ENCODE results near the gene JUND. TPM values are rescaled to one million over a fixed set of nuclear protein-coding genes. Genes with fewer than 3 reads are reported as not detected.

JUND gene
- total and polyA plus RNA-seq, 2 of the 4 experiments (the other 2 are of a cell fraction) = 14.2 to 77.2 TPM

DNA sequence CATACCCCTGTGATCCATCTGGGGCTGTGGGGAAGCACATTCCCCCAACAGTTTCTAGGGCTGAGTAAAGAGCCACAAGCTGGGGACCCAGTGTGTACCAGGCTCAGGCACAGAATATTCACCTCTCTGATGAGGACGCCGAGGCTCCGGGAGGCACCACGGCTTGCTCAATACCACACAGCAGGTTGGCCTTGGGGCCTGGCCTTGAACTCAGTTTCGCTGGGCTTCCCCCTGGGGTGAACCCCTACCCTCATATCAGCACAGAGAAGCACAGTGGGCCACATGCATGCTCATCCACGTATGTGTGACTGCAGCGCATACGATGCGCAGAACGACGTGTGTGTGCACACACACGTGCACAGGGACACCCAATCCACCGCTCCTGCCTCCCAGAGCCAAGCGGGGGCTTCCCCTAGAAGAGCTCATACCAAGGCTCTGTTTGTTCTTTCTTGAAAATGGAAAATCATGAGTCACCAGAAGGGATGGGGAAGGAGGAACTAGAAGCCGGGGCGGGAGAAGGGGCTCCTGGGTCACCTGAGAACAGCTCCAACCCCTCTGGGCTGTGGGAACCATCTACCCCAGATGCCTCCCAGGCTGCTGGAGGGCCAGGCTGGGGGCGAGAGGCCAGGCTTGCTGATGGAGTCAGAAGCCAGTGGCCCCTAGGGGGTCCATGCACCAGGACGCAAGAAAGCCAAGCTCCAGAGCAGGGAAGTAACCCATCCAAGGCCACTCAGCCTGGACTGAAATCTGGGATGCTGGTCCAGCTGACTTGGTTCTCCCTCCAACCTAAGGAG is 50.3 kb downstream of the JUND start:
- ATAC-seq (ENCODE audit: low read depth) (no peak), DNase-seq (no peak)
- Histone ChIP-seq H3K27ac (ENCODE audit: insufficient read depth, low read length) (no peak overlapping the region), H4K20me1 (ENCODE audit: insufficient read depth, low read length) (peaks cover 5% of the 10 kb centered on the region; the same call in 1 of the 2 replicates), H3K4me2 (ENCODE audit: low read depth, low read length) (no peak overlapping the region), H3K9me3 (ENCODE audit: control insufficient read depth, insufficient read depth, low read length) (peaks cover 3% of the 10 kb centered on the region; the same call in 1 of the 2 replicates), H3K9ac (ENCODE audit: low read depth, low read length) (no peak overlapping the region), H3K36me3 (ENCODE audit: control insufficient read depth, insufficient read depth, low read length) (no peaks in the 10 kb centered on the region), H3K4me3 (ENCODE audit: insufficient read depth, low read depth, low read length) (no peak overlapping the region), H3K4ac (ENCODE audit: low read depth, low read length) (no peak overlapping the region), H4K8ac (ENCODE audit: low read depth in 2 of 2, low read length in 2 of 2) (no peak overlapping the region), H2BK15ac (ENCODE audit: low read depth, low read length) (no peak overlapping the region), H3K14ac (replicated peaks; ENCODE audit: low read depth, low read length) (no peak overlapping the region), H2AK5ac (ENCODE audit: low read depth, low read length) (no peak overlapping the region), H4K91ac (ENCODE audit: insufficient read depth, low read depth, low read length) (no peak overlapping the region), H2BK120ac (ENCODE audit: low read depth, low read length) (no peak overlapping the region), H2BK5ac (ENCODE audit: low read depth, low read length, poor library complexity, severe bottlenecking) (no peak overlapping the region), H3K4me1 (ENCODE audit: control insufficient read depth, insufficient read depth, low read length) (no peaks in the 10 kb centered on the region), H3K23ac (ENCODE audit: low read depth, low read length) (no peak overlapping the region), H4K5ac (ENCODE audit: low read depth, low read length) (no peak overlapping the region), H3K79me1 (ENCODE audit: low read depth in 1 of 2, low read length in 2 of 2) (no peaks in the 10 kb centered on the region), H2AK9ac (replicated peaks; ENCODE audit: low read depth, low read length, poor library complexity) (no peak overlapping the region), H2BK20ac (ENCODE audit: low read depth, low read length) (no peak overlapping the region), H3K18ac (ENCODE audit: low read depth, low read length) (no peak overlapping the region), H3K9me1 (ENCODE audit: insufficient read depth, low read length) (no peaks in the 10 kb centered on the region), H2AFZ (replicated peaks; ENCODE audit: low read length, poor library complexity) (no peak overlapping the region), H3K27me3 (ENCODE audit: control insufficient read depth, insufficient read depth, low read length) (peaks cover 21% of the 10 kb centered on the region; the same call in 1 of the 2 replicates), H3K56ac (ENCODE audit: extremely low read depth, insufficient read depth, low read length) (no peak overlapping the region)
- no TSS peak for BruUV-seq (replicated peaks)
- TF ChIP-seq RAD21 (IDR thresholded peaks at IDR 0.05; ENCODE audit: low read length) (no peak), BHLHE40 (IDR thresholded peaks at IDR 0.05; ENCODE audit: low read depth, low read length) (no peak), ELK1 (IDR thresholded peaks at IDR 0.05; ENCODE audit: borderline replicate concordance, low read depth, low read length) (no peak), SMC3 (IDR thresholded peaks at IDR 0.05; ENCODE audit: low read depth, low read length) (no peak), MAZ (IDR thresholded peaks at IDR 0.05; ENCODE audit: borderline replicate concordance, low read depth, low read length) (no peak), NFE2L2 (IDR thresholded peaks at IDR 0.05; ENCODE audit: low read depth, low read length) (no peak), FOS (IDR thresholded peaks at IDR 0.05; ENCODE audit: low read depth, low read length) (no peak), MAFK (IDR thresholded peaks at IDR 0.05; ENCODE audit: low read depth, low read length) (no peak), RCOR1 (IDR thresholded peaks at IDR 0.05; ENCODE audit: insufficient replicate concordance, low read length) (no peak)
- TF ChIP-seq, protein P1, sequence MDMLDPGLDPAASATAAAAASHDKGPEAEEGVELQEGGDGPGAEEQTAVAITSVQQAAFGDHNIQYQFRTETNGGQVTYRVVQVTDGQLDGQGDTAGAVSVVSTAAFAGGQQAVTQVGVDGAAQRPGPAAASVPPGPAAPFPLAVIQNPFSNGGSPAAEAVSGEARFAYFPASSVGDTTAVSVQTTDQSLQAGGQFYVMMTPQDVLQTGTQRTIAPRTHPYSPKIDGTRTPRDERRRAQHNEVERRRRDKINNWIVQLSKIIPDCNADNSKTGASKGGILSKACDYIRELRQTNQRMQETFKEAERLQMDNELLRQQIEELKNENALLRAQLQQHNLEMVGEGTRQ (IDR thresholded peaks at IDR 0.05; ENCODE audit: low read depth, low read length) = no peak
- TF ChIP-seq, protein P2, sequence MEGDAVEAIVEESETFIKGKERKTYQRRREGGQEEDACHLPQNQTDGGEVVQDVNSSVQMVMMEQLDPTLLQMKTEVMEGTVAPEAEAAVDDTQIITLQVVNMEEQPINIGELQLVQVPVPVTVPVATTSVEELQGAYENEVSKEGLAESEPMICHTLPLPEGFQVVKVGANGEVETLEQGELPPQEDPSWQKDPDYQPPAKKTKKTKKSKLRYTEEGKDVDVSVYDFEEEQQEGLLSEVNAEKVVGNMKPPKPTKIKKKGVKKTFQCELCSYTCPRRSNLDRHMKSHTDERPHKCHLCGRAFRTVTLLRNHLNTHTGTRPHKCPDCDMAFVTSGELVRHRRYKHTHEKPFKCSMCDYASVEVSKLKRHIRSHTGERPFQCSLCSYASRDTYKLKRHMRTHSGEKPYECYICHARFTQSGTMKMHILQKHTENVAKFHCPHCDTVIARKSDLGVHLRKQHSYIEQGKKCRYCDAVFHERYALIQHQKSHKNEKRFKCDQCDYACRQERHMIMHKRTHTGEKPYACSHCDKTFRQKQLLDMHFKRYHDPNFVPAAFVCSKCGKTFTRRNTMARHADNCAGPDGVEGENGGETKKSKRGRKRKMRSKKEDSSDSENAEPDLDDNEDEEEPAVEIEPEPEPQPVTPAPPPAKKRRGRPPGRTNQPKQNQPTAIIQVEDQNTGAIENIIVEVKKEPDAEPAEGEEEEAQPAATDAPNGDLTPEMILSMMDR (conservative IDR thresholded peaks at IDR 0.05; ENCODE audit: low read depth, low read length) = no peak
- in situ Hi-C loops (cut with MboI; ENCODE audit: low sequenced_read_pairs) (no loop called here), intact Hi-C loops (cut with micrococcal nuclease) (no loop called here), dilution Hi-C loops (cut with HindIII; ENCODE audit: low sequenced_read_pairs, unreplicated experiment) (no loop called here)
- POLR2A ChIA-PET (ENCODE audit: unreplicated experiment) = no interaction called here
- CTCF ChIA-PET = no interaction called here
- 70% methylated on average over 10 of the region's 18 CpGs; no CpG with 5 or more reads in 1 of the 2 experiments for WGBS, 2 experiments (ENCODE audit: extremely low coverage in 2 of 2, insufficient read length in 1 of 2)
